H1 (cell line): ENCODE results near the gene NEURL1B. TPM values are rescaled to one million over a fixed set of nuclear protein-coding genes. Genes with fewer than 3 reads are reported as not detected.

Source experiments
- CTCF ChIA-PET: fragments of 300-600 bp; sonication (Branson Sonifier 250); formaldehyde crosslinking; loops from one replicate; lab custom pipeline; 2021; ENCODE audit not compliant: partially characterized antibody; lab: Charles Lee
- POLR2A ChIA-PET: fragments of 300-600 bp; sonication (Branson Sonifier 250); formaldehyde crosslinking; loops from one replicate; lab custom pipeline; 2021; ENCODE audit warnings: inconsistent platforms; ENCODE audit not compliant: partially characterized antibody; lab: Charles Lee
- DNase-seq, 2 experiments: peaks; one replicate each; pipeline versions ENCODE4 v3.0.0 to v3.0.0-alpha.2; 2010 to 2022; ENCODE audit warnings: low spot score in 2 of 2, low read depth in 1 of 2, mixed read lengths in 1 of 2
- FAIRE-seq: peaks from 2 replicates; lab custom pipeline; 2011; peaks lifted over from hg19 to GRCh38; lab: Jason Lieb, UNC
- H2AFZ ChIP-seq: 2 replicates; pipeline ENCODE4 v1.8.1; 2012; ENCODE audit warnings: low read length, inconsistent platforms
- H2AK5ac ChIP-seq: 2 replicates; pipeline ENCODE4 v1.6.1; 2013; ENCODE audit warnings: low read depth, low read length
- H2BK120ac ChIP-seq: replicated peaks from 2 replicates; pipeline ENCODE3; 2013; ENCODE audit warnings: low read depth, low read length, inconsistent platforms
- H2BK12ac ChIP-seq: 2 replicates; pipeline ENCODE4 v1.6.1; 2013; ENCODE audit warnings: low read depth, low read length
- H2BK15ac ChIP-seq: 2 replicates; pipeline ENCODE4 v1.6.1; 2013; ENCODE audit warnings: low read length
- H2BK20ac ChIP-seq: 2 replicates; pipeline ENCODE4 v1.6.1; 2013; ENCODE audit warnings: low read length
- H2BK5ac ChIP-seq: 2 replicates; pipeline ENCODE4 v1.6.1; 2013; ENCODE audit warnings: low read depth, low read length
- H3K14ac ChIP-seq: 2 replicates; pipeline ENCODE4 v1.6.1; 2013; ENCODE audit warnings: inconsistent platforms; ENCODE audit not compliant: insufficient read length
- H3K18ac ChIP-seq: 2 replicates; pipeline ENCODE4 v1.6.1; 2013; ENCODE audit warnings: low read length; ENCODE audit errors: extremely low read depth
- H3K23ac ChIP-seq: 2 replicates; pipeline ENCODE4 v1.6.1; 2013; ENCODE audit warnings: inconsistent platforms; ENCODE audit not compliant: insufficient read length
- H3K23me2 ChIP-seq: 2 replicates; pipeline ENCODE4 v1.6.1; 2013; ENCODE audit warnings: low read depth, low read length
- H3K27ac ChIP-seq: 2 replicates; pipeline ENCODE4 v1.6.1; 2011; ENCODE audit warnings: low read depth, low read length, inconsistent platforms
- H3K27me3 ChIP-seq, 4 experiments: replicated peaks in 1 of 4; 1 replicate in 1 of 4; 2 replicates in 3 of 4; pipeline versions ENCODE4 v1.6.1 to v1.8.1; 2011 to 2013; ENCODE audit warnings: low read length in 3 of 4, mild to moderate bottlenecking in 3 of 4, inconsistent platforms in 2 of 4, mixed read lengths in 2 of 4, moderate library complexity in 1 of 4; ENCODE audit not compliant: control insufficient read depth in 3 of 4, insufficient read depth in 3 of 4; ENCODE audit errors: extremely low read depth in 1 of 4
- H3K36me3 ChIP-seq, 4 experiments: 2 replicates each; pipeline versions ENCODE4 v1.6.1 to v1.8.1; 2011 to 2013; ENCODE audit warnings: mild to moderate bottlenecking in 4 of 4, low read length in 3 of 4, moderate library complexity in 2 of 4, control low read depth in 1 of 4, inconsistent platforms in 1 of 4; ENCODE audit not compliant: insufficient read depth in 4 of 4, control insufficient read depth in 2 of 4
- H3K4ac ChIP-seq: replicated peaks from 2 replicates; pipeline ENCODE3; 2013; ENCODE audit warnings: low read length, low read depth, mixed read lengths, inconsistent platforms; ENCODE audit not compliant: insufficient read length
- H3K4me1 ChIP-seq, 4 experiments: replicated peaks in 1 of 4; 1 replicate in 1 of 4; 2 replicates in 3 of 4; pipeline versions ENCODE4 v1.6.1 to v1.8.1; 2011 to 2013; ENCODE audit warnings: low read length in 3 of 4, inconsistent platforms in 2 of 4, mixed read lengths in 1 of 4; ENCODE audit not compliant: insufficient read depth in 4 of 4, control insufficient read depth in 3 of 4
- H3K4me2 ChIP-seq, 2 experiments: 2 replicates each; pipeline versions ENCODE4 v1.6.1 to v1.8.1; 2011 to 2013; ENCODE audit warnings: low read depth in 2 of 2, low read length in 2 of 2, control low read depth in 1 of 2, inconsistent platforms in 1 of 2, mild to moderate bottlenecking in 1 of 2; ENCODE audit not compliant: insufficient read depth in 1 of 2
- H3K4me3 ChIP-seq, 4 experiments: fragments of 200-600, 300-600 bp in 1 of 4; sonication (generic), shearing (Covaris generic), sonication (Bioruptor Twin) in 1 of 4; 2 replicates each; pipeline versions ENCODE4 v1.5.1 to v1.8.1; 2011 to 2016; ENCODE audit warnings: low read length in 4 of 4, low read depth in 3 of 4, control low read depth in 2 of 4, inconsistent platforms in 2 of 4, mild to moderate bottlenecking in 2 of 4, mixed read lengths in 1 of 4, moderate library complexity in 1 of 4; ENCODE audit not compliant: insufficient read depth in 2 of 4; ENCODE audit errors: extremely low read depth in 1 of 4
- H3K56ac ChIP-seq: replicated peaks from 2 replicates; pipeline ENCODE3; 2013; ENCODE audit warnings: low read depth, mild to moderate bottlenecking, mixed read lengths, low read length, inconsistent platforms; ENCODE audit not compliant: insufficient read length
- H3K79me1 ChIP-seq: 2 replicates; pipeline ENCODE4 v1.6.1; 2013; ENCODE audit warnings: low read depth, low read length, control low read depth
- H3K79me2 ChIP-seq, 2 experiments: 2 replicates each; pipeline versions ENCODE4 v1.6.1 to v1.8.1; 2012 to 2013; ENCODE audit warnings: low read length in 2 of 2, mild to moderate bottlenecking in 2 of 2, inconsistent platforms in 1 of 2; ENCODE audit not compliant: insufficient read depth in 2 of 2, control insufficient read depth in 1 of 2
- H3K9ac ChIP-seq, 4 experiments: replicated peaks in 1 of 4; 1 replicate in 1 of 4; 2 replicates in 3 of 4; pipeline versions ENCODE4 v1.6.1 to v1.8.1; 2011 to 2013; ENCODE audit warnings: low read depth in 3 of 4, low read length in 3 of 4, control low read depth in 2 of 4, mild to moderate bottlenecking in 2 of 4, moderate library complexity in 2 of 4, inconsistent platforms in 1 of 4; ENCODE audit errors: extremely low read depth in 1 of 4
- H3K9me3 ChIP-seq, 2 experiments: 2 replicates each; pipeline versions ENCODE4 v1.6.1 to v1.8.1; 2012 to 2013; ENCODE audit warnings: mild to moderate bottlenecking in 2 of 2, moderate library complexity in 2 of 2, control low read depth in 1 of 2, inconsistent platforms in 1 of 2, low read depth in 1 of 2, low read length in 1 of 2, mixed read lengths in 1 of 2; ENCODE audit not compliant: insufficient read depth in 2 of 2
- H4K20me1 ChIP-seq, 2 experiments: replicated peaks in 1 of 2; 2 replicates each; pipeline versions ENCODE3 to v1.8.1; 2011 to 2013; ENCODE audit warnings: inconsistent platforms in 2 of 2, low read length in 2 of 2, mild to moderate bottlenecking in 1 of 2; ENCODE audit not compliant: insufficient read depth in 2 of 2, control insufficient read depth in 1 of 2
- H4K5ac ChIP-seq: 2 replicates; pipeline ENCODE4 v1.6.1; 2013; ENCODE audit warnings: low read length, low read depth, mixed read lengths, inconsistent platforms; ENCODE audit not compliant: insufficient read length
- H4K8ac ChIP-seq: 2 replicates; pipeline ENCODE4 v1.8.0; 2013; ENCODE audit warnings: mild to moderate bottlenecking, moderate library complexity, low read length, inconsistent platforms; ENCODE audit not compliant: insufficient read depth; ENCODE audit errors: extremely low read depth
- H4K91ac ChIP-seq: replicated peaks from 2 replicates; pipeline ENCODE3; 2013; ENCODE audit warnings: low read length, mixed read lengths, inconsistent platforms; ENCODE audit not compliant: insufficient read length
- ASH2L ChIP-seq: fragments of 200-600, 300-600 bp; sonication (generic); IDR thresholded peaks from one replicate; pipeline ENCODE4 v1.7.1; 2017; ENCODE audit warnings: low read length
- BCL11A ChIP-seq, 2 experiments: IDR thresholded peaks; one replicate each; pipeline ENCODE4 v1.6.1; 2011; ENCODE audit warnings: low read depth in 2 of 2, low read length in 2 of 2, mild to moderate bottlenecking in 2 of 2
- EGR1 ChIP-seq: IDR thresholded peaks from 2 replicates; pipeline ENCODE4 v1.6.1; 2011; ENCODE audit warnings: low read depth, low read length, borderline replicate concordance
- EZH2 ChIP-seq: fragments of 200-600 bp; sonication (generic); IDR thresholded peaks from 2 replicates; pipeline ENCODE4 v1.7.1; 2012; ENCODE audit warnings: low read depth, mild to moderate bottlenecking, moderate library complexity, low read length, inconsistent platforms; ENCODE audit not compliant: severe bottlenecking
- GTF2F1 ChIP-seq: IDR thresholded peaks from 2 replicates; pipeline ENCODE4 v1.6.1; 2012; ENCODE audit warnings: low read depth, low read length, improper control_type of control experiment, borderline replicate concordance
- HDAC2 ChIP-seq, 2 experiments: fragments of 300-600 bp in 1 of 2; sonication (generic) in 1 of 2; IDR thresholded peaks; 2 replicates each; pipeline ENCODE4 v1.6.1; 2011 to 2012; ENCODE audit warnings: low read depth in 2 of 2, low read length in 2 of 2, mild to moderate bottlenecking in 2 of 2, moderate library complexity in 2 of 2, borderline replicate concordance in 1 of 2, inconsistent platforms in 1 of 2
- MAFK ChIP-seq: IDR thresholded peaks from 2 replicates; pipeline ENCODE4 v1.6.1; 2012; ENCODE audit warnings: low read depth, mild to moderate bottlenecking, improper control_type of control experiment, low read length
- POU5F1 ChIP-seq: IDR thresholded peaks from 2 replicates; pipeline ENCODE4 v1.6.1; 2011; ENCODE audit warnings: low read depth, mild to moderate bottlenecking, low read length, moderate library complexity
- RNF2 ChIP-seq: fragments of 200-900, 300-1000 bp; sonication (generic); IDR thresholded peaks from 2 replicates; pipeline ENCODE4 v1.7.1; 2016; ENCODE audit warnings: borderline replicate concordance, low read depth, mild to moderate bottlenecking, antibody characterized with exemption, low read length; ENCODE audit not compliant: poor library complexity, severe bottlenecking; ENCODE audit errors: missing control alignments
- SAP30 ChIP-seq: fragments of 300-600 bp; sonication (generic); IDR thresholded peaks from 2 replicates; pipeline ENCODE4 v1.7.1; 2012; ENCODE audit warnings: low read length, moderate library complexity, mild to moderate bottlenecking, inconsistent platforms; ENCODE audit not compliant: insufficient read depth, insufficient replicate concordance
- YY1 ChIP-seq: IDR thresholded peaks from 2 replicates; pipeline ENCODE4 v1.6.1; 2011; ENCODE audit warnings: low read depth, mild to moderate bottlenecking, low read length
- WGBS, 2 experiments: shearing (Covaris generic) in 1 of 2; methylation state at CpG; one replicate each; pipeline versions ENCODE4 v1.1.6 to v1.1.7; 2013 to 2015; ENCODE audit warnings: low lambda C conversion rate in 2 of 2, mixed read lengths in 2 of 2, inconsistent platforms in 1 of 2, low coverage in 1 of 2, missing lambda C conversion rate in 1 of 2; ENCODE audit not compliant: insufficient replicate concordance in 2 of 2, insufficient coverage in 1 of 2, insufficient read length in 1 of 2; ENCODE audit errors: extremely low coverage in 1 of 2, missing lambda C conversion rate in 1 of 2; 5-methylcytosine and 5-hydroxymethylcytosine counted together
- polyA plus RNA-seq, 7 experiments: library from polyadenylated mRNA; depleted of rRNA in 3 of 7; stranded (reverse) in 5 of 7; unstranded in 2 of 7; fragments of >200 nt in 5 of 7; fragments of 200-250 nt in 2 of 7; gene quantifications; 1 replicate in 5 of 7; 2 replicates in 1 of 7; 4 replicates in 1 of 7; pipeline versions ENCODE4 v1.2.1 to v1.2.3, GENCODE V29; 2011 to 2013; ENCODE audit warnings: missing spikeins in 2 of 7, mixed read lengths in 2 of 7
- total RNA-seq: library from RNA; stranded (reverse); fragmentation: NEBNext Ultra II Directional; extraction: Animal tissue kit (Norgen Biotek cat#: 25700); gene quantifications from 2 replicates; pipeline ENCODE4 v1.2.1, GENCODE V29; 2021

NEURL1B gene
- total and polyA plus RNA-seq, 2 of the 8 experiments (the other 6 are each of a cell fraction or from before 2014, with no cell fraction given): 3.3 to 6.1 TPM

GRCh38 chr5:172630082-172630481 lies 11.0 kb upstream of the NEURL1B start:
- no peak overlapping the region for H3K14ac ChIP-seq
- H4K20me1 ChIP-seq: no peaks in the 10 kb centered on the region
- no peak overlapping the region for H3K23ac ChIP-seq
- H2BK15ac ChIP-seq: no peak overlapping the region; the same call in 1 of the 2 replicates
- H3K9me3 ChIP-seq: no peaks in the 10 kb centered on the region
- H3K4me1 ChIP-seq: peaks cover 6 to 15% (median 7%) of the 10 kb centered on the region in 4 experiments
- no peak overlapping the region for H3K27ac ChIP-seq
- no peaks in the 10 kb centered on the region for H3K79me2 ChIP-seq
- H2AK5ac ChIP-seq: no peak overlapping the region; the same call in 1 of the 2 replicates
- peak overlapping the region; percentile 48 for H2BK120ac ChIP-seq
- TF ChIP-seq HDAC2 (IDR thresholded peaks at IDR 0.05; ENCODE audit: borderline replicate concordance in 1 of 2, low read depth in 2 of 2, low read length in 2 of 2) (no peak), YY1 (no peak), EZH2 (no peak), BCL11A (IDR thresholded peaks at IDR 0.05; ENCODE audit: low read depth in 2 of 2, low read length in 2 of 2) (no peak), RNF2 (no peak), SAP30 (no peak), GTF2F1 (no peak), POU5F1 (no peak), EGR1 (no peak), MAFK (no peak), ASH2L (no peak)
- peak overlapping the region; percentile 66 for H3K4ac ChIP-seq
- DNase-seq: no peak
- no peak overlapping the region for H3K56ac ChIP-seq
- H3K36me3 ChIP-seq: no peaks in the 10 kb centered on the region
- no peak overlapping the region for H3K9ac ChIP-seq
- H4K91ac ChIP-seq: no peak overlapping the region
- H3K27me3 ChIP-seq: no peaks in the 10 kb centered on the region; a peak in 1 of 7 replicates
- H3K18ac ChIP-seq: no peak overlapping the region
- ChIA-PET POLR2A (no interaction called here), CTCF (interaction anchor here (0.6 to 2.3 kb wide), 8 partner anchors 12 to 151 kb away, joined by 3 to 10 read pairs (median 4); partner anchors contain the start of gene NEURL1B)
- WGBS, 2 experiments: 82% methylated on average over 5 of the region's 5 CpGs; no CpG with 5 or more reads in 1 of the 2 experiments
- no peak overlapping the region for H3K4me2 ChIP-seq
- no peak overlapping the region for H3K4me3 ChIP-seq
- no peaks in the 10 kb centered on the region for H3K23me2 ChIP-seq
- H4K8ac ChIP-seq: no peak overlapping the region
- FAIRE-seq: no peak
- H2BK20ac ChIP-seq: no peak overlapping the region
- no peak overlapping the region for H2AFZ ChIP-seq
- no peaks in the 10 kb centered on the region for H3K79me1 ChIP-seq
- no peak overlapping the region for H4K5ac ChIP-seq
- H2BK12ac ChIP-seq: 0 out of 2 replicates have a peak overlapping the region, but pooled peaks have one; percentile 13
- H2BK5ac ChIP-seq: no peak overlapping the region
